Osteocyte (in vitro differentiated cells): ENCODE measurements around the gene RXRA. TPM values are rescaled to one million over a fixed set of nuclear protein-coding genes. Genes with fewer than 3 reads are reported as not detected.

ENCODE experiments used
- DNase-seq: peaks from one replicate; pipeline ENCODE4 v3.0.0; 2021; ENCODE audit warnings: mixed read lengths; ENCODE audit not compliant: unreplicated experiment; ENCODE audit errors: extremely low spot score
- H3K27ac Mint-ChIP-seq: one replicate; pipeline ENCODE4 v1.8.0; 2021; ENCODE audit warnings: mild to moderate bottlenecking, mixed read lengths; ENCODE audit not compliant: unreplicated experiment
- H3K27me3 Mint-ChIP-seq: one replicate; pipeline ENCODE4 v1.8.0; 2021; ENCODE audit warnings: mixed read lengths; ENCODE audit not compliant: unreplicated experiment
- H3K36me3 Mint-ChIP-seq: one replicate; pipeline ENCODE4 v1.8.0; 2021; ENCODE audit warnings: mixed read lengths; ENCODE audit not compliant: unreplicated experiment
- H3K4me1 Mint-ChIP-seq: one replicate; pipeline ENCODE4 v1.8.0; 2021; ENCODE audit warnings: mixed read lengths; ENCODE audit not compliant: unreplicated experiment
- H3K4me3 Mint-ChIP-seq: one replicate; pipeline ENCODE4 v1.8.0; 2021; ENCODE audit warnings: mild to moderate bottlenecking, moderate library complexity, mixed read lengths; ENCODE audit not compliant: unreplicated experiment
- H3K9me3 Mint-ChIP-seq: one replicate; pipeline ENCODE4 v1.8.0; 2021; ENCODE audit warnings: mixed read lengths; ENCODE audit not compliant: unreplicated experiment
- CTCF ChIP-seq: fragments of 200-600 bp; sonication (generic); IDR thresholded peaks from 2 replicates; pipeline ENCODE4 v1.5.0; 2021; ENCODE audit warnings: antibody characterized with exemption, mild to moderate bottlenecking, moderate library complexity
- total RNA-seq: library from RNA; stranded (reverse); gene quantifications from 2 replicates; pipeline ENCODE4 v1.2.1, GENCODE V29; 2021

Gene RXRA
- total RNA-seq, 1 donor from 2014 or later, result 82.2 TPM

- no peak for DNase-seq
- TF ChIP-seq CTCF, result no peak
- Mint-ChIP-seq H3K36me3 (no peaks in the 10 kb centered on the region), H3K27ac (no peak overlapping the region), H3K4me3 (no peak overlapping the region), H3K4me1 (peaks cover 29% of the 10 kb centered on the region), H3K27me3 (no peaks in the 10 kb centered on the region), H3K9me3 (no peaks in the 10 kb centered on the region)
Observed at GRCh38 chr9:134359493-134360179, 33.4 kb downstream of the RXRA start.

- Mint-ChIP-seq H3K9me3 (no peaks in the 10 kb centered on the region), H3K4me1 (peaks cover 30% of the 10 kb centered on the region)
Observed at GRCh38 chr9:134360180-134360759, 34.0 kb downstream of the RXRA start.

GRCh38 chr9:134360897-134361296 lies 34.6 kb downstream of the RXRA start:
- no peak overlapping the region for H3K27ac Mint-ChIP-seq
- TF ChIP-seq CTCF, result no peak
- no peaks in the 10 kb centered on the region for H3K27me3 Mint-ChIP-seq
- no peaks in the 10 kb centered on the region for H3K9me3 Mint-ChIP-seq
- no peaks in the 10 kb centered on the region for H3K36me3 Mint-ChIP-seq
- no peak overlapping the region for H3K4me3 Mint-ChIP-seq
- peaks cover 36% of the 10 kb centered on the region for H3K4me1 Mint-ChIP-seq
- DNase-seq, result no peak

More at GRCh38 chr9:134360180-134360759, 34.0 kb downstream of the RXRA start:
- Mint-ChIP-seq H3K27me3 (no peaks in the 10 kb centered on the region), H3K4me3 (no peak overlapping the region), H3K36me3 (no peaks in the 10 kb centered on the region), H3K27ac (no peak overlapping the region)
- TF ChIP-seq CTCF, result no peak
- no peak for DNase-seq

GRCh38 chr9:134361426-134361825 lies 35.2 kb downstream of the RXRA start:
- TF ChIP-seq CTCF, result no peak
- peaks cover 38% of the 10 kb centered on the region for H3K4me1 Mint-ChIP-seq
- no peak for DNase-seq
- H3K36me3 Mint-ChIP-seq, result no peaks in the 10 kb centered on the region
- H3K27me3 Mint-ChIP-seq, result no peaks in the 10 kb centered on the region
- no peaks in the 10 kb centered on the region for H3K9me3 Mint-ChIP-seq
- no peak overlapping the region for H3K27ac Mint-ChIP-seq
- no peak overlapping the region for H3K4me3 Mint-ChIP-seq

GRCh38 chr9:134361843-134362414 lies 35.7 kb downstream of the RXRA start:
- Mint-ChIP-seq H3K4me1 (peaks cover 43% of the 10 kb centered on the region), H3K4me3 (no peak overlapping the region), H3K9me3 (no peaks in the 10 kb centered on the region), H3K36me3 (no peaks in the 10 kb centered on the region), H3K27ac (peak overlapping the region; percentile 3), H3K27me3 (no peaks in the 10 kb centered on the region)
- no peak for DNase-seq
- TF ChIP-seq CTCF, result no peak
